H1 (cell line): ENCODE results near the gene H2BK1. TPM values are rescaled to one million over a fixed set of nuclear protein-coding genes. Genes with fewer than 3 reads are reported as not detected.

Source experiments
- CTBP2 ChIP-seq: IDR thresholded peaks from 2 replicates; pipeline ENCODE4 v1.7.0; 2011; ENCODE audit warnings: borderline replicate concordance, mild to moderate bottlenecking, moderate library complexity, mixed read lengths, low read length; ENCODE audit not compliant: insufficient read depth, insufficient read length
- EP300 ChIP-seq, 2 experiments: IDR thresholded peaks; 1 replicate in 1 of 2; 2 replicates in 1 of 2; pipeline ENCODE4 v1.6.1; 2011 to 2012; ENCODE audit warnings: low read depth in 2 of 2, low read length in 2 of 2, mild to moderate bottlenecking in 2 of 2, borderline replicate concordance in 1 of 2, inconsistent platforms in 1 of 2, moderate library complexity in 1 of 2
- NANOG ChIP-seq: IDR thresholded peaks from 2 replicates; pipeline ENCODE4 v1.6.1; 2011; ENCODE audit warnings: low read length, low read depth, mild to moderate bottlenecking, inconsistent platforms; ENCODE audit not compliant: insufficient read depth, poor library complexity, severe bottlenecking
- SP4 ChIP-seq: IDR thresholded peaks from 2 replicates; pipeline ENCODE4 v1.6.1; 2012; ENCODE audit warnings: low read length, inconsistent platforms
- ZNF274 ChIP-seq: IDR thresholded peaks from 2 replicates; pipeline ENCODE4 v1.7.0; 2012; ENCODE audit warnings: low read length, borderline replicate concordance; ENCODE audit errors: extremely low read depth
- polyA plus RNA-seq, 7 experiments: library from polyadenylated mRNA; depleted of rRNA in 3 of 7; stranded (reverse) in 5 of 7; unstranded in 2 of 7; fragments of >200 nt in 5 of 7; fragments of 200-250 nt in 2 of 7; gene quantifications; 1 replicate in 5 of 7; 2 replicates in 1 of 7; 4 replicates in 1 of 7; pipeline versions ENCODE4 v1.2.1 to v1.2.3, GENCODE V29; 2011 to 2013; ENCODE audit warnings: missing spikeins in 2 of 7, mixed read lengths in 2 of 7
- total RNA-seq: library from RNA; stranded (reverse); fragmentation: NEBNext Ultra II Directional; extraction: Animal tissue kit (Norgen Biotek cat#: 25700); gene quantifications from 2 replicates; pipeline ENCODE4 v1.2.1, GENCODE V29; 2021
- TF ChIP-seq, protein P1 (sequence below): fragments of 300-600 bp; sonication (generic); IDR thresholded peaks from 2 replicates; pipeline ENCODE4 v1.7.1; 2012; ENCODE audit warnings: low read length, moderate library complexity, mild to moderate bottlenecking, inconsistent platforms; ENCODE audit not compliant: insufficient replicate concordance
- TF ChIP-seq, protein P2 (sequence below): IDR thresholded peaks from 2 replicates; pipeline ENCODE4 v1.6.1; 2012; ENCODE audit warnings: inconsistent platforms

H2BK1 gene
- total and polyA plus RNA-seq, 2 of the 8 experiments (the other 6 are each of a cell fraction or from before 2014, with no cell fraction given): not detected

DNA sequence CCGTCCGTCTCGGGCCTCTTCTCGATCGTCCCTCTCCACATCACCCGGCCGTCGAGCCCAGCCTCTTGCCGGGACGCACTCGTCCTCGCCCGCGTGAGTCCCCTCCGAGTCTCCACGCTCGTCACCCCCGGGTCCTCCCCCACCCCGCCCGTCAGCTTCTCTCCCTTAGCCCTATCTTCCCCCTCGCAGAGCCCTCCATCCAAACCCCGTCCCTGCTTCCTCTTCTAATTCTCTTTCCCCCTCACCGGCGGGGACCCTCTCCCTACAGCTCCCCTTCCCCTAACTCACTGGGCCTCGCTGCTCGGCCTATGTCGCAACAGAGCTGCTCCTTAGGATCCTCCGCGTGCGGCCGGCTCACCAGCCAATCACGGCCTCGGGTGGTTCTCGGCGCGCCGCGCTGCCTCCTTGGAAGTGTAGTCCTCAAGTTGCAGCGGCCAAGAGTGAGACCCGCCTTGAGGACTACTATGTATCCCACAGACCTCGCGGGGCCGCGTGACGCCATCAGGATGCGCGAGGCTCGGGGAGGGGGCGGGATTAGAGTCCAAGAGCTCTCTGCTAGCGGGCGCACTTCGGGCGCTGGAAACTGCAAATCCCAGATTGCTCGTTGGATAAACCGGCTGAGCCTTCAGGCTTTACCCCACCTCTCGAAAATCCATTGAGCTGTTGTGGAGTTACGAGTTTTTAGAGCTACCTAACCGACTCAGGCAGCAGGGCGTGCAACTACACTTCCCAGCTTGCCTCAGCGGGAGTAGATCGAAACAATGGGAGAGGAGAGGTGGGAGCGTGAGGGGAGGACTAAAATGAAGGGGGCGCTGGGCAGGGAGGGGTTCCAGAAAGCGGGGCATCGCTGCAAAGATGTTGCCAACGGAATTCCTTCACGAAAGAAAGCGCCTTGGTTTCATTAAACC, 16.8 kb upstream of the H2BK1 start, which contains the start of gene ABCF2 (continued):
- TF ChIP-seq, protein P1, sequence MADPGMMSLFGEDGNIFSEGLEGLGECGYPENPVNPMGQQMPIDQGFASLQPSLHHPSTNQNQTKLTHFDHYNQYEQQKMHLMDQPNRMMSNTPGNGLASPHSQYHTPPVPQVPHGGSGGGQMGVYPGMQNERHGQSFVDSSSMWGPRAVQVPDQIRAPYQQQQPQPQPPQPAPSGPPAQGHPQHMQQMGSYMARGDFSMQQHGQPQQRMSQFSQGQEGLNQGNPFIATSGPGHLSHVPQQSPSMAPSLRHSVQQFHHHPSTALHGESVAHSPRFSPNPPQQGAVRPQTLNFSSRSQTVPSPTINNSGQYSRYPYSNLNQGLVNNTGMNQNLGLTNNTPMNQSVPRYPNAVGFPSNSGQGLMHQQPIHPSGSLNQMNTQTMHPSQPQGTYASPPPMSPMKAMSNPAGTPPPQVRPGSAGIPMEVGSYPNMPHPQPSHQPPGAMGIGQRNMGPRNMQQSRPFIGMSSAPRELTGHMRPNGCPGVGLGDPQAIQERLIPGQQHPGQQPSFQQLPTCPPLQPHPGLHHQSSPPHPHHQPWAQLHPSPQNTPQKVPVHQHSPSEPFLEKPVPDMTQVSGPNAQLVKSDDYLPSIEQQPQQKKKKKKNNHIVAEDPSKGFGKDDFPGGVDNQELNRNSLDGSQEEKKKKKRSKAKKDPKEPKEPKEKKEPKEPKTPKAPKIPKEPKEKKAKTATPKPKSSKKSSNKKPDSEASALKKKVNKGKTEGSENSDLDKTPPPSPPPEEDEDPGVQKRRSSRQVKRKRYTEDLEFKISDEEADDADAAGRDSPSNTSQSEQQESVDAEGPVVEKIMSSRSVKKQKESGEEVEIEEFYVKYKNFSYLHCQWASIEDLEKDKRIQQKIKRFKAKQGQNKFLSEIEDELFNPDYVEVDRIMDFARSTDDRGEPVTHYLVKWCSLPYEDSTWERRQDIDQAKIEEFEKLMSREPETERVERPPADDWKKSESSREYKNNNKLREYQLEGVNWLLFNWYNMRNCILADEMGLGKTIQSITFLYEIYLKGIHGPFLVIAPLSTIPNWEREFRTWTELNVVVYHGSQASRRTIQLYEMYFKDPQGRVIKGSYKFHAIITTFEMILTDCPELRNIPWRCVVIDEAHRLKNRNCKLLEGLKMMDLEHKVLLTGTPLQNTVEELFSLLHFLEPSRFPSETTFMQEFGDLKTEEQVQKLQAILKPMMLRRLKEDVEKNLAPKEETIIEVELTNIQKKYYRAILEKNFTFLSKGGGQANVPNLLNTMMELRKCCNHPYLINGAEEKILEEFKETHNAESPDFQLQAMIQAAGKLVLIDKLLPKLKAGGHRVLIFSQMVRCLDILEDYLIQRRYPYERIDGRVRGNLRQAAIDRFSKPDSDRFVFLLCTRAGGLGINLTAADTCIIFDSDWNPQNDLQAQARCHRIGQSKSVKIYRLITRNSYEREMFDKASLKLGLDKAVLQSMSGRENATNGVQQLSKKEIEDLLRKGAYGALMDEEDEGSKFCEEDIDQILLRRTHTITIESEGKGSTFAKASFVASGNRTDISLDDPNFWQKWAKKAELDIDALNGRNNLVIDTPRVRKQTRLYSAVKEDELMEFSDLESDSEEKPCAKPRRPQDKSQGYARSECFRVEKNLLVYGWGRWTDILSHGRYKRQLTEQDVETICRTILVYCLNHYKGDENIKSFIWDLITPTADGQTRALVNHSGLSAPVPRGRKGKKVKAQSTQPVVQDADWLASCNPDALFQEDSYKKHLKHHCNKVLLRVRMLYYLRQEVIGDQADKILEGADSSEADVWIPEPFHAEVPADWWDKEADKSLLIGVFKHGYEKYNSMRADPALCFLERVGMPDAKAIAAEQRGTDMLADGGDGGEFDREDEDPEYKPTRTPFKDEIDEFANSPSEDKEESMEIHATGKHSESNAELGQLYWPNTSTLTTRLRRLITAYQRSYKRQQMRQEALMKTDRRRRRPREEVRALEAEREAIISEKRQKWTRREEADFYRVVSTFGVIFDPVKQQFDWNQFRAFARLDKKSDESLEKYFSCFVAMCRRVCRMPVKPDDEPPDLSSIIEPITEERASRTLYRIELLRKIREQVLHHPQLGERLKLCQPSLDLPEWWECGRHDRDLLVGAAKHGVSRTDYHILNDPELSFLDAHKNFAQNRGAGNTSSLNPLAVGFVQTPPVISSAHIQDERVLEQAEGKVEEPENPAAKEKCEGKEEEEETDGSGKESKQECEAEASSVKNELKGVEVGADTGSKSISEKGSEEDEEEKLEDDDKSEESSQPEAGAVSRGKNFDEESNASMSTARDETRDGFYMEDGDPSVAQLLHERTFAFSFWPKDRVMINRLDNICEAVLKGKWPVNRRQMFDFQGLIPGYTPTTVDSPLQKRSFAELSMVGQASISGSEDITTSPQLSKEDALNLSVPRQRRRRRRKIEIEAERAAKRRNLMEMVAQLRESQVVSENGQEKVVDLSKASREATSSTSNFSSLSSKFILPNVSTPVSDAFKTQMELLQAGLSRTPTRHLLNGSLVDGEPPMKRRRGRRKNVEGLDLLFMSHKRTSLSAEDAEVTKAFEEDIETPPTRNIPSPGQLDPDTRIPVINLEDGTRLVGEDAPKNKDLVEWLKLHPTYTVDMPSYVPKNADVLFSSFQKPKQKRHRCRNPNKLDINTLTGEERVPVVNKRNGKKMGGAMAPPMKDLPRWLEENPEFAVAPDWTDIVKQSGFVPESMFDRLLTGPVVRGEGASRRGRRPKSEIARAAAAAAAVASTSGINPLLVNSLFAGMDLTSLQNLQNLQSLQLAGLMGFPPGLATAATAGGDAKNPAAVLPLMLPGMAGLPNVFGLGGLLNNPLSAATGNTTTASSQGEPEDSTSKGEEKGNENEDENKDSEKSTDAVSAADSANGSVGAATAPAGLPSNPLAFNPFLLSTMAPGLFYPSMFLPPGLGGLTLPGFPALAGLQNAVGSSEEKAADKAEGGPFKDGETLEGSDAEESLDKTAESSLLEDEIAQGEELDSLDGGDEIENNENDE: no peak
- TF ChIP-seq ZNF274 (no peak), NANOG (no peak), EP300 (IDR thresholded peaks at IDR 0.05; ENCODE audit: borderline replicate concordance in 1 of 2, low read depth in 2 of 2, low read length in 2 of 2) (no peak), CTBP2 (peak; percentile 58), SP4 (no peak)
- TF ChIP-seq, protein P2, sequence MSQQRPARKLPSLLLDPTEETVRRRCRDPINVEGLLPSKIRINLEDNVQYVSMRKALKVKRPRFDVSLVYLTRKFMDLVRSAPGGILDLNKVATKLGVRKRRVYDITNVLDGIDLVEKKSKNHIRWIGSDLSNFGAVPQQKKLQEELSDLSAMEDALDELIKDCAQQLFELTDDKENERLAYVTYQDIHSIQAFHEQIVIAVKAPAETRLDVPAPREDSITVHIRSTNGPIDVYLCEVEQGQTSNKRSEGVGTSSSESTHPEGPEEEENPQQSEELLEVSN: no peak
